ENCODE results near the gene DMD. TPM values are rescaled to one million over a fixed set of nuclear protein-coding genes. Genes with fewer than 3 reads are reported as not detected.

DMD gene
- total RNA-seq, 2 experiments from 2014 or later, result 0.20 to 0.47 TPM

DNA sequence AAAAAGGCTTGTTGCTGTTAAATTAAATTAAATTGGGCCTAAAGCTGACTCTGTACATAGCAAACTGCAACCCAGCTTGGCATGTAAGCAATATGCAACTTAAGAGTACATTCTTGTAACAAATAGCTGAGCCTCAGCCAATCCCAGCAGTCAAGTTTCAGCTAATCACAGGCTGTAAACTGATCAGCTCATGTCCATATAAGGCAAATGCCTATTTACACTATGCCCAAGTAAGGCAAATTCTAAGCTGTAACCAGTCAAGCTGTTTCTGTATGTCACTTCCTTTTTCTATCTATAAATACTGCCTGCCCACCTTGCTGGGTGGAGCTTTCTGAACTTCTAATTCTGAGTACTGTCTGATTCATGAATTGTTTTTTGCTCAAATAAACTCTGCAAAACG, 1710.4 kb downstream of the DMD start:
- POLR2A ChIA-PET, result no interaction called here
- H3K27ac ChIP-seq (ENCODE audit: low read depth in 1 of 2, low read length in 2 of 2), result no peak overlapping the region
- H3K9me3 ChIP-seq (ENCODE audit: control insufficient read depth in 1 of 2, insufficient read depth in 1 of 2, low read length in 2 of 2), result no peaks in the 10 kb centered on the region
- H3K36me3 Mint-ChIP-seq (ENCODE audit: low read depth), result no peaks in the 10 kb centered on the region
- no peaks in the 10 kb centered on the region for H3K36me3 ChIP-seq (ENCODE audit: insufficient read depth, low read length)
- ATAC-seq (ENCODE audit: poor library complexity) (no peak), DNase-seq (no peak)
- H3K4me1 Mint-ChIP-seq (ENCODE audit: low read depth), result no peaks in the 10 kb centered on the region
- no peak overlapping the region for H3K4me3 Mint-ChIP-seq
- no peaks in the 10 kb centered on the region for H3K4me1 ChIP-seq (ENCODE audit: insufficient read depth, low read length)
- no peaks in the 10 kb centered on the region for H3K27me3 Mint-ChIP-seq
- CTCF ChIA-PET, result no interaction called here
- H3K4me3 ChIP-seq (ENCODE audit: low read length), result no peak overlapping the region
- no peak overlapping the region for H3K27ac Mint-ChIP-seq
- H3K27me3 ChIP-seq (ENCODE audit: control insufficient read depth in 1 of 2, insufficient read depth in 2 of 2, low read length in 2 of 2), result no peaks in the 10 kb centered on the region
- no peaks in the 10 kb centered on the region for H3K9me3 Mint-ChIP-seq
- intact Hi-C loops (cut with DNase I, micrococcal nuclease), result loop anchor here in 1 of 2 experiments (10.0 kb wide), 1 partner anchor 64 kb away; no protein-coding TSS in a partner anchor
- no peak for TF ChIP-seq CTCF (IDR thresholded peaks at IDR 0.05)

- intact Hi-C loops (cut with DNase I, micrococcal nuclease), result no loop called here
- ChIA-PET CTCF (no interaction called here), POLR2A (no interaction called here)
- H3K9me3 Mint-ChIP-seq, result no peaks in the 10 kb centered on the region
- no peak overlapping the region for H3K4me3 ChIP-seq (ENCODE audit: low read length)
- no peaks in the 10 kb centered on the region for H3K27me3 Mint-ChIP-seq
- no peak overlapping the region for H3K27ac ChIP-seq (ENCODE audit: low read depth in 1 of 2, low read length in 2 of 2)
- no peaks in the 10 kb centered on the region for H3K9me3 ChIP-seq (ENCODE audit: control insufficient read depth in 1 of 2, insufficient read depth in 1 of 2, low read length in 2 of 2)
- ATAC-seq (ENCODE audit: poor library complexity), result no peak
- H3K36me3 Mint-ChIP-seq (ENCODE audit: low read depth), result no peaks in the 10 kb centered on the region
- no peaks in the 10 kb centered on the region for H3K36me3 ChIP-seq (ENCODE audit: insufficient read depth, low read length)
- no peaks in the 10 kb centered on the region for H3K27me3 ChIP-seq (ENCODE audit: control insufficient read depth in 1 of 2, insufficient read depth in 2 of 2, low read length in 2 of 2)
- no peaks in the 10 kb centered on the region for H3K4me1 Mint-ChIP-seq (ENCODE audit: low read depth)
- TF ChIP-seq CTCF (IDR thresholded peaks at IDR 0.05), result no peak
- no peaks in the 10 kb centered on the region for H3K4me1 ChIP-seq (ENCODE audit: insufficient read depth, low read length)
- H3K27ac Mint-ChIP-seq, result no peak overlapping the region
- no peak overlapping the region for H3K4me3 Mint-ChIP-seq
- no peak for DNase-seq
Measured at GRCh38 chrX:31499109-31499508, 1712.2 kb downstream of the DMD start.

DNA sequence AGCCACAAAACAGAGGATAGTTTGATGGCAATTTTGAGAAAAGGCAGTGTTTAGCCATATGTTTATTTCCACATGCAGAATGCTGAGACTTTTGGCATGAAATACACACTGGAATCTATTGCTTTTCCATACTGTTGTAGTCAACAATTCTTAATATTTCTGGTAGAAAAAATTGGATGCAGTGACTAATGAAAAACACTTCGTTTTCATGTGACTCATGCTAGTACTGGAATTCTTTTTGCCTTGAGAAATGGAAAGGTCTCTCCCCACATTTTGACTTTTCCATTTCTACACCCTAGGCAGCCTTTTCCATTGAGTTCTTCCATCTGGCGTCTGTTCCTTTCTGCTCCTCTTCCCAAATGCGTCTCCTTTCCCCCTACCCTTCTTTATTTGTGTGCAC, 1714.3 kb downstream of the DMD start:
- intact Hi-C loops (cut with DNase I, micrococcal nuclease), result no loop called here
- Mint-ChIP-seq H3K36me3 (ENCODE audit: low read depth) (no peaks in the 10 kb centered on the region), H3K4me3 (no peak overlapping the region), H3K27me3 (no peaks in the 10 kb centered on the region), H3K27ac (no peak overlapping the region), H3K4me1 (ENCODE audit: low read depth) (no peaks in the 10 kb centered on the region), H3K9me3 (no peaks in the 10 kb centered on the region)
- Histone ChIP-seq H3K27me3 (ENCODE audit: control insufficient read depth in 1 of 2, insufficient read depth in 2 of 2, low read length in 2 of 2) (no peaks in the 10 kb centered on the region), H3K27ac (ENCODE audit: low read depth in 1 of 2, low read length in 2 of 2) (no peak overlapping the region), H3K4me3 (ENCODE audit: low read length) (no peak overlapping the region), H3K4me1 (ENCODE audit: insufficient read depth, low read length) (no peaks in the 10 kb centered on the region), H3K36me3 (ENCODE audit: insufficient read depth, low read length) (no peaks in the 10 kb centered on the region), H3K9me3 (ENCODE audit: control insufficient read depth in 1 of 2, insufficient read depth in 1 of 2, low read length in 2 of 2) (no peaks in the 10 kb centered on the region)
- ChIA-PET POLR2A (no interaction called here), CTCF (no interaction called here)
- no peak for TF ChIP-seq CTCF (IDR thresholded peaks at IDR 0.05)
- ATAC-seq (ENCODE audit: poor library complexity), result no peak
- no peak for DNase-seq

Measured in CD4-positive, alpha-beta T cell (primary cell).